Middle frontal gyrus (tissue), 1 donor: ENCODE measurements around the gene EGFLAM.

Experiments
- DNase-seq: peaks from one replicate; pipeline ENCODE4 v3.0.0-alpha.2; 2015; ENCODE audit warnings: low spot score; ENCODE audit errors: extremely low spot score

Gene EGFLAM

DNA sequence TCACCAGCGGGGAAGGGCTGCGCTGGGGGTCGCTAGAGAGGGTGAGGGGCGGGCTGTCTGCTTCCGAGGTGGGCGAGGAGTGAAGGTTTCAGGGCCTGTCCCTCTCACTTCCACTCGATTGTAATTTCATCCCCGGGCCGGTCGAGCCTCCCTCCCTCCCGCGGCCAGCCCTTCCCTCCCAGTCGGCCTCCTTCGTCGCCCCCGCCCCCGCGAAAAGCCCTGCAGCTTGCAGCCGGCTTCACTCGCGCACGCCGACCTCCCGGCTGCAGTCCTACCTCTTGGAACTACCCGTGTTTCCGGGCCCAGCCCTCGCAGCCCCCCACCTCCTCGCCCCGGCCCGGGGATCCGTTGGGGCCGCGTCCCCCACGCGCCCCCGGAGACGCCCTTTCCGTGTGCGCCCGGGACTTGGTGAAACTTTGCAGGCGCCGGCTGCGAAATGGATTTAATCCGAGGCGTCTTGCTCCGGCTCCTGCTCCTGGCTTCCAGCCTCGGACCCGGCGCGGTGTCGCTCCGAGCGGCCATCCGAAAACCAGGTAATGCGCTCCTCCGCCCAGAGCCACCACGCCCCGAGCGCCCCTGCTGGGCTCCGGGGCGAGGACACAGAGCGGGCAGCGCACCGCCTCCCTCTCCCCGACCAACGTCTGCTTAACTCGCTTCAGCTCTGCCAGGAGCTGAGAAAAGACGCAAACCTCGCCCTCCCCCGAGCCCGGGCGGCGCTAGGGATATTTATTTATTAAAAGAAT lies at the start of gene EGFLAM:
TSS of gene EGFLAM (plus strand) at position 241 of the 743 bp plus-strand sequence. CDS start at position 437, 196 bp downstream.
- no peak for DNase-seq

DNA sequence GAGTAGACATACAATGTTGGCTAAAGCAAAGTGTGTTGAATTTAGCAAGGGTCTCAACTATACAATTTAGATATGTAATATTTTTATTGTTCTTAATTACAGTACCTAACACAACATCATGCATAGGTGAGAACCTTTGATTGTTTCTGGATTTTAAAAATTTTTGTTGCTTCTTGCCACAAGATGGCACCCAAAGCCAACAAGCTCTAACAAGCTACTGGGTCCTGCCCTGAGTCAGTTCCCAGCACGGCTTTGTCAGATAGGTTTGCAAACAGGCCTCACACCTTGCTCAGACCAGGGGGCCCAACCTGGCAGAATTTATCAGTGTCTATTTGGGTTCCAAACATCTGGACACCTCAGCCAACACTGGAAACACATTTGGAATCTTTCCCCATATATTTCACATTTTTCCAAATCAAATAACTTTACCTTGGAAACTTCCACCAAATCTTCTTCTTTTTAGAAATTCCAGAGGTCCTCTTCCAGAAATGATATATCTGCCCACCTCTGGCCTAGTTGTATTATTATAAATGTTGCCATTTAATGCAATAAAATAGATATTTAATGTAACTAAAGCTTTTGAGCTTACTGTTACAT lies 49.5 kb upstream of the EGFLAM start:
- peak; percentile 14 for DNase-seq

DNA sequence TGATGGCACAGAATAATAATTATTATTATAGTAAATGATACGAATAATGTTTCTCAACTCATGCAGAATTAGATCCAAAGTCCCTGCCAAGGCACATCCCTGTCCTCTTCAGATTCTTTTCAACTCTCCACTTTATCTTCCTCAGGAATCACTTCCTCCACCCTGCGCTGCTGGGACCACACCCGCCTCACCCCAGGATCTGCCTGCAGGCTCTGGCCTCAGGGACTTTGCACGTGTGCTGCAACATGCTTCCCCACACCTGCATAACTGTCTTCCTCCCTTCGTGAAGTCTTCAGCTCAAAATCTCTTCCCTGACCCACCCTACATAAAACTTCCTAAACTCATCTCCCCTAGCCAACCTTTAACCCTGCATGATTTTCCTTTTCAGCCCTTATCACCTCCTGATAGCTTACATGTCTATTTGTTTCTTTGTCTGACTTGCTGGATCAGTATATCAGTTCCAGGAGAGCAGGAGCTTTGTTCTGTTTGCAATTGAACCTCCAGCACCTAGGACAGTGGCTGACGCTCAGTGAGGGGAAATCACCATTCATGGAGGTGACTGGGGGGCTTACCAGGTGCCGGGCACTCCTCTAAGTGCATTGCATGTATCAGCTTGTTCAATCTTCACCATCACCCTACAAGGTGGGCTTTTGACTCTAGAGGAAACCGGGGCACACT lies 47.5 kb upstream of the EGFLAM start:
- DNase-seq = no peak

DNA sequence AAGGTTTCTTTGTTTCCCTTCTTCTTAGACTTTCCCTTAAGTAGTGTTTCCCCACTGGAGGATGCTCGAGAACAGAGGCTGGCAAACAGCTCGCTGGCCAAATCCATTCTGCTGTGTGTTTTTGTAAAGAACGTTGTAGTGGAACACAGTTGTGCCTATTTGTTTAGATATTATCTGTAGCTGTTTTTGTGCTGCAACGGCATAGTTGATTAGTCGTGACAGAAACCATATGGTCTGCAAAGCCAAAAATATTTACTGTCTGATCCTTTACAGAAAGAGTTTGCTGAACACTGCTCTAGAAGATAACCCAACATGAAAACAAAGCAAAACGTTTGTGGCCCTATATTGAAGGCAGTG lies 47.0 kb upstream of the EGFLAM start:
- no peak for DNase-seq

DNA sequence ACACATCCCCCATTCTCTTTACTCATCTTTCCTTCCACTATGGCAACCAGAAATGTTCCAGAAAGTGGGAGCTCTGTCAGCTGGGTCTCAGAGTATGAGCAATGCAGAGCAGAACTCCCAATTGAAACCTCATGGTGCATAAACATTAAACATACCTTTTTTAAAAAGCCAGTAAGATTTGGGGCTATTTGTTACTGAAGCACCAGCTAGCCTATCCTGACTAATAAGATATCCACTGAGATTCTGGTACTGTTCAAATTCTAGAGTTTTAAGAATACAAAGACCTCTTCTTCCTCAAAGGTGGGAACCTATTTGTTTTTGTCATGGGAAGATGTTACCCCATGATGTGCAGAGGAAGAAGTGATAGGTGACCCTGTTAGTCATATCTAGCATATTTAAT lies 46.1 kb upstream of the EGFLAM start:
- DNase-seq = no peak

DNA sequence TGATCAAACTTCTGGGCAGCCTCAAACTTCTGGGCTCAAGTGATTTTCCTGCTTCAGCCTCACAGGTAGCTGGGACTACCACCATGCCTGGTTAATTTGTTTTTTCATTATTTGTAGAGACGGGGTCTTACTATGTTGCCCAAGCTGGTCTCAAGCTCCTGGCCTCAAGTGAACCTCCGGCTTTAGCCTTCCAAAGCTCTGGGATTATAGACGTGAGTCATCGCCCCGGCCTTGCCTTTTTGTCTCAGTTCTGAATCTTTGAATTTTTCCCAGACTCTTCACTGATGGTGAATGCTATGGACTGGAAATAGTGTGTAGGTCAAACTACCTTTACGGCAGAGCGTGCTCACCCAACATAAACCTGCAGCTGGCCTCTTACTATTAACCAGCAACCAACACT lies 32.3 kb upstream of the EGFLAM start:
- DNase-seq = no peak

DNA sequence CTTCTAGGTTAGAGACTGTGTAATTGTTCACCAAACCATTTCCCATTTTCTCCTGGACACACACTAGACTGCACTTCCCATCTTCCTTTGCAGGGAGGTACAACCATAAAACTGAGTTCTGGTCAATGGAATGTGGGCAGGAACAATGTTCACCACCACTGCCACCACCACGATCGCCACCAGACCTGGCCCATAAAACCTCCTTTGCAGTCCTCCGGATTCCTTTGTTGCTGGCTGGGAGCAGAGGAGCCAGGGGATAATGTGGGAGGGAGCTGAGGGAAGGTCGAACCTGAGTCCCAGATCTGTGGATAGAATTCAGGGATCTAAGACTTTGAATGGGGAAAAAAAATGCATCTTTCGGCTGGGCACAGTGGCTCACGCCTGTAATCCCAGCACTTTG lies 29.4 kb upstream of the EGFLAM start:
- no peak for DNase-seq

DNA sequence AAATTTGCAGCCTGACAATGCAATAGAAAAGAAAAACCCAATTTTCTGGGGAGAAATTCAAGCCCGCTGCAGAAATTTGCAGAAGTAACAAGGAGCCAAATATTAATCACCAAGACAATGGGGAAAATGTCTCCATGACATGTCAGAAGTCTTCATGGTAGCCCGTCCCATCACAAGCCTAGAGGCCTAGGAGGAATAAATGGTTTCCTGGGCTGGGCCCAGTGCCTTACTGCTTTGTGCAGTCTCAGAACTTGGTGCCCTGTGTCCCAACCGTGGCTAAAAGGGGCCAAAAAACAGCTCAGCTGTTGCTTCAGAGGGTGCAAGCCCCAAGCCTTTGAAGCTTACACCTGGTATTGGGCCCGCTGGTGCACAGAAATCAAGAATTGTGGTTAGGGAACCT lies 23.6 kb upstream of the EGFLAM start:
- no peak for DNase-seq

DNA sequence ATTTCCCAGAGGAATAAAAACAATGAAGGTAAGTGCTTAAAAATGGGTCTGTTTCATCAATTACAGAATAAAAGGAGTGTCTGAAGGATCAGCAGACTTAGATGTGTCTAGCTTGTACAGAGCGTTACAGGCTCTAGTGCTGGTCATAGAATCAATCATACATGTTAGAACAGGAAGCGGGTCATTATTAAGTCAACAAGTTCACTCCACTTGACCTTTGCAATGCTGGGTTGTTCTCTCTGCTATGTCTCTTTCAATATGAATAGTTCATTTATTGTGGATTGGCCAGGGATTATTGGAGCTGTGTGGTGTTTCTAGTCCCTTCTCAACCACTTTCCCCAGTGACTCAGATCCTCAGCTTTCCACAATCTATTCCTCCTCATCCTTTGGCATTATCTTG lies 20.7 kb upstream of the EGFLAM start:
- DNase-seq = no peak

DNA sequence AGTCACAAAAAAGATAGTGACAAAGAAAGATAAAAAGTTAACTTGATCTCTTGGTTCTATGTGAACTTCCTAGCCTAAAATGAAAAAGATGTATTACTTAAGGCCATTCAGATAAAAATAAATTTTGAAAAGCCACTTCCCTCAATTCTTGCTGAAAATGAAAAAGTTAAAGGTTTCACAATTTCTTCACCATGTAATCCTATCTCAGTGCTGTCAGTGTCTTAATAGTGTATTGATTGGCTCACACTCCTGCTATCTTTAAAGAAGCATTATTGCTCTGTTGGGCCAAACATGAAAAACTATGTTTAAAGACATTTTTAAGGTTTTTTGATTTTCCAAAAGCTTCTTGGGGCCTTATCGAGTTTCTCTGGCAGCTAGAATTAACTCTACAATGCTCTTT lies 18.1 kb upstream of the EGFLAM start:
- DNase-seq = no peak

DNA sequence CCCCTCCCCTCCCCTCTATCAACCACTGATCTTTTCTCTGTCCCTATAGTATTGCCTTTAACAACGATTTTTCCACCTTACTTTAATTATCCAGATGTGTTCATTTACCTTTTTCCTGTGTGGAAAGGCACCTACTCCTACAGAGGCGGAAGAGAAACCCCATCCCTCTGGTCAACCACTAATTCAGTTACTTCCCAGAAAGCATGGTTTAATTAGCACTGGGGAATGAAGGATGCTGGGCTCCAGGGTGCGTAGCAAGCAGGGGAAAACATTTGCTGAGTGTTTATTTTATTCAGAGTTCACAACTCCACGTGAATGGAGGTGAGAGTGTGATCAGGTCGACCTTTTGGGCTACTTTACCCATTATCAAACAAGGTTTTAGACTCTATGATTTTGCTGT lies 16.7 kb upstream of the EGFLAM start:
- no peak for DNase-seq

DNA sequence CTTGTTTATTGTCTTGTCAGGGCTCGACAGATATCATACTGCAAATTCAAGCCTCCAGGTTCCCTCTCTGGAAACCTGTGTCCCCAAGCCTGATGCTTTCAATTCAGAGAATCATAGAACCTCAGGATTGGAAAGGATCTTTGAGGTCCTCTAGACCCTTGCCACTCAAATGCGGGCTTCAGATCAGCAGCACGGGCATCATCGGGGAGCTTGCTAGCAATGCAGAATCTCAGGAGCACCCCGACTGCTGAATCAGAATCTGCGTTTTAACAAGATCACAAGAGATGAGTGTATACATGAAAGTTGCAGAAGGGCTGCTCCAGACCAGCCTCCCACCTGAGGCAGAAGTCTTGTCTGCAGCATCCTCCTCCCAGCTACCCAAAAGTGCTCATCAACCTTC lies 13.1 kb upstream of the EGFLAM start:
- DNase-seq = no peak

DNA sequence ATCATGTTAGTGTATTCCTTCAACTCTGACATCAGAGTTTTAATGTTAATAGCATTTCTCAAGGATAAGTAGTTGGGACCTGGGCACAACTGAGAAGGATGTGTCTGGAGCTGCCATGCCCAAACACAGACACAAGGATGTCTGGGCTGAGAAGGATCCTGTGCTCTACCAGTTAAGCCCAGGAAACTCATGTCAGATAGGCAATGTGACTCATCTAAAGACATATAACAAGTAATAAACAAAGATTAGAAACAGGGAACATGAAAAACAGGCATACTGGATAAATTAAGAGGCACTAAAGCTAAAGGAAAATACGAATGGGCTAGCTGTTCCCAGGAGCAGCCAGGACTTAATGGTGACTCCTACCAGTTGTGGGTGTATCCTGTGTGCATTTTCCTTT lies 9.1 kb upstream of the EGFLAM start:
- no peak for DNase-seq

DNA sequence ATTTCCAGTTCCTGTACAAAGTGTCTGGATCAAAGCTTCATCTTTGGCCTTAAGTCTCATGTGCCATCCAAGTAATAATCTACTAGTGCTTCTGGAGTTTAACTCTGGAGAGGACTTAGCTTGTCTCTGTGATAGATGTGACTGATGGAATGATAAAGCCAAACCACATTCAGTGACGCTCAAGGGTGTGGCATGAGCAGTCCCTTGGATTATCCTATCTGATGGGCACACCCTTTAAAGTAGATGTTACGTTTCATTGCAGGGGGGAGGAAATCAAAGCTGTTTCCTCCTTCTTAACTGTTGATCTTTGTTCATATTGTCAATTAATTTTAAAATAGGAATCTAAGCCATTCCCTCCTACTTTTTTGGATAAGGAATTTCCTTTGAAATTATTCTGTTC lies 8.5 kb upstream of the EGFLAM start:
- no peak for DNase-seq

DNA sequence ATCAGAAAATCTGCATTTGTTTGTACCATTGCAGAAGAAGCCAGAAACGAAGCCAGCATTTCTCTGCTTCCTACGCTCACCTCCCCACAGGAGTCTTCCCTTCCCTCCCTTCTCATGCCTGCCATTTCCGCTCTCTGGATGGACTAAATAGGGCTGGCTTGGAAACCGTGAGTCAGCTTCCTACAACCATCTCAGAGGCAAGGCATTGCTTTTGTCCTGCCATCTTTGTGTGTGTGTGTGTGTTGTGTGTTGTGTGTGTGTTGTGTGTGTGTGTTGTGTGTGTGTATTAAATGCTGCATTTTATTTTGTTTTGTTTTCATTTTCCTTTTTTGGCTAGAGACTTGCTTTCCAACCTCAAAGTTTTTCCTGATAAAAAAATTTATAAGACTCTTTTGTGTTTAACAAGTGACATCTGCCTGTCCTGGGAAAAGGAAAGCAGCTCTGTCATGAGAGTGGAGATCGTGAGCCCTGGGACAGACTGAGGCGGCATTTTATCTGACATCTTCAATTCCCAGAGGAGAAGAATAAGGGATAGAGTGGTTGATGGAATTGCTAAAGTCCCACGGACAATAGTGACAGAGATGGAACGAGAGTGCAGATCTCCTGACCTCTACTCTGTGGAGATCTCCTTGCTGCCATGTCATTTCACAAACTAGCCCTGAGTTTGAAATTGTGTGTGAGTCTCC lies 7.5 kb upstream of the EGFLAM start:
- DNase-seq = no peak

DNA sequence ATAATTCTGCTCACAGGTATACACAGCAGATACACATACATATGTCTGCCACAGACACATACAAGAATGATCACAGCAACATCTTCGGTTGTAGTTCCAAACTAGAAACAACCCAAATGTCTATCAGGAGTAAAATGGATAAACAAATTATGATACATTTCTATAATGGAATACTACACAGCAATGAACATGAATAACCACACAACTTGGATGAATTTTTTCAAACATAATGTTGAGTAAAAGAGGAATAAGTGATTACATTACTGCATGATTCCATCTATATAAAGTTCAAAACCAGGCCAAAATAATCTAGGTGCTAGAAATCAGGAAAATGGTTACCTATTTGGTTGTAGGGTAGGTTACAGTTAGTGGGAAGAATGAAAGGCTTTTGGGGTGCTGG lies 4.6 kb upstream of the EGFLAM start:
- no peak for DNase-seq

DNA sequence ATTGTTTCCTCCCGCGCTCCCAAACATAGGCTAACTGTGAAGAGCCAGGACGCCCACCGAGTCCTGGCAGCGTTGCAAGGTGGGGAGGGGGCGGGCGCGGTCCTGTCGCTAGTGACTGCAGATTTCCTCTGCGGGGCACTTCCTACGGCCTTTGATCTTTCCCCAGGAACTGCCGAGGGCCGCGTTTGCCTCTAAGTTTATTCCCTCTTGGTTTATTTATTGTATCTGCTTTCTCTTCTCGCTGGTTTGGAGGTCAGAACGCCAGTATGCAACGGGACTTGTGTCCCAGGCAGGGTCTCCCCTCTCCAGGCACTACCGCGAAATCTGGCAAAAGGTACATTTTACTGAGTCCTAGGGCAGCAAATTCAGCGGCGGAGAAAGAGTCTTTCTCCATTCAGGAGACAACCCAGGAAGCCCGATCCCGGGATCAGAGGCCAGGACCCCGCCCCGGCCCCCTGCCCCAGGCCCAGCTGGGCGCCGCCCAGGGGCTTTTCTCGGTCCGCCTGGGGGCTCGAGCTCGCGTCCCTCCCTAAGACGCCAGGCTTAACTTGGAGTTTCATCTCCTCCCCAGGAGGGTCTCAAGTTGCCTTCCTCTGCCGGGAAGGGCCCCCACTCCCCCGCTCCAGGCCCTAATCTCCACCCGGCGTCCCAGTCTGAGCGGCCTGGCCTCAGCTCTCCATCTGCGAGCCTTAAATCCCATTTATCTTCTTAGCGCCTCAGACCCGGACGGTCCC lies 884 bp upstream of the EGFLAM start:
- no peak for DNase-seq

DNA sequence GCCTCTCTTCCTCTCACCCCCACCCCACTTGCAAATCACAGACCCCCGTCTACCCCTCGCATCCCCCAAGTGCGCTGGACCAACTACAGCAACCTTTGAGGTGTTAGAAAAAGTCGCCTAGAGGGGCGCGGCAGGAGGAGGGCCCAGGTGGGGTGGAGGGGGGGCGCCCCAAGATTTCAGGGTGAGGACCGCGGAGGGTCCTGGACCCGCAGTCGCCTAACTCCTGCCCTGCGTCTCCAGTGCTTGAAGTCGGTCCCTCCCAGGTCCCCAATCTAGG lies 379 bp upstream of the EGFLAM start:
- DNase-seq = no peak

DNA sequence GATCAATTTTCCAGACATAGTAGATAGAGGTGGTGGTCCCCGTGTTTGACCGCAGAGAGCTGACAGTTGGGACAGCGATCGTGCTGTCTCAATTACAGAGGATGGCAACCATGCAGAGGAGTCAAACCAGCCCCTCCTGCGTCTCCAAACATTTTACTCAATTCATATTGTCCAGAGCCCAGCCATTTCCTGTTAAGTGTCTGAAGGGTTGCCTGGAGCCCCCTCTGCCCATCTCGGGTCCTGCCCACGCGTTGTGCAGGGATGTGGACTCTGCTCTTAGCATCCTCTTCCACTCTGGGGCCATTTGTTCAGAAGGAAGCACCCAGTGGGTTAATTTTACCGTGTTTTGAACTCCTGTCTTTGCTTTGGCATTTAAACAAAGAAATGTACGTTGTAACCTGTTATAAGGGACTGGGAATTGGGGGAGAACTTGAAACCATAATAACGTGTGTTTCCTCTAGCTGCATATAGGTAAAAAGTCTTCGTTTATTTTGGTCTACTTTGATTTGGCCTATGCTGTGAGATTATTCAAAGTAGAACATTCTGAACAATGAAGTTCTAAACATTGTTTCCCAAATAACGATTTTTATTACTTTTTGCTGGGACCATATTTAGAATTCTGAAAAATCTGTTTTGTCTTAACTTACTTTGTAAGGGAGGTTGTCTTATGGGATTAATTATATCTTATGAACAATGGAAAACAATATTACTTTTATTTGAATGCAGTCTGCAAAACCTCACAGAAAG lies 876 bp downstream of the EGFLAM start:
- no peak for DNase-seq

DNA sequence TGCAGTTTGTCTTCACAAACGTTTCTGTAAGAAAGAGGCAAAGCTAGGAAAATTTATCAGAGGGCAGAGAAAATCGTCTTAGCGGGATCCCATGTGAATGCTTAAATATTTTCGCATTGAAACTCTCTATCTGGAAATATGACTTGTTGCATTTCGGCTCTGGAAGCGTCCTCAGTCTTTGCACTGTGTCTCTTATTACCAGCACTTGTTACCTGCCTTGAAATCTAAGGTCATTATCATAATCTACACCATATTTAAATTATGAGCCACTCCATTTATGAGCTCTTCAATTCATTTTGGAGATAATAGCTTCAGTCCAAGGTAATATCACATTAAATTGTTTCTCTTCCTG lies 1.4 kb downstream of the EGFLAM start:
- no peak for DNase-seq

DNA sequence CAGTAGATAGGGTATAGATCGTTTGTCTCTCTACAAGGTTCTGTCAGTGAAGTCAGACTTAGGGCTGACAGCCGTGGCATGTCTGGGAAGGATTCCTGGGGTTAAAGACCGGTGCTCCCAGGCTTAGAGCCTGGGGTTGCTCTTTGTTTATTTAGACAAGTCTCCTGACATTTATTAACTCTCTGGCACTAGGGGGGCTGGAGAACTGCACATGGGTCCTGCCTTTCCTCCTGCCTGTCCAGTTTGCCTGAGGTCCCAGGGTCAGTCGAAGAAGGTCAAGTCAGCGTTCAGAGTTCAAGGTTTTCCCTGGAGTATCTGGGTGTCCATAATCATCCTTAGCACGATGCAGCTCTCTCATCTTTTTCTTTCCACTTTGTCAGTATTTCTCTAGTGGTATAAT lies 5.6 kb downstream of the EGFLAM start:
- DNase-seq = no peak
